Activated T-cell treated with anti-CD3 and anti-CD28 coated beads, Interleukin-2, amount 50 U/mL, for 72 hours (primary cell): ENCODE data around the gene CTTNBP2NL. TPM values are rescaled to one million over a fixed set of nuclear protein-coding genes. Genes with fewer than 3 reads are reported as not detected.
A peak's percentile ranks its signal among the peaks of the same experiment; 100 is the strongest.

Experiments used
- ATAC-seq, 2 donors: fragments of 150-1000 bp; cut with Tn5 transposase; replicated peaks in 1 of 2; 2 replicates each; pipeline ENCODE4 v1.10.0; 2021; ENCODE audit warnings: moderate library complexity in 2 of 2, mild to moderate bottlenecking in 1 of 2
- DNase-seq, 2 donors: peaks; one replicate each; pipeline ENCODE4 v3.0.0; 2021 to 2022; ENCODE audit warnings: mixed read lengths in 1 of 2
- H3K27ac Mint-ChIP-seq: one replicate; pipeline ENCODE4 v1.8.0; 2022; ENCODE audit warnings: mild to moderate bottlenecking, moderate library complexity, mixed read lengths
- H3K27me3 Mint-ChIP-seq: one replicate; pipeline ENCODE4 v1.8.0; 2022; ENCODE audit warnings: low read depth, mixed read lengths
- H3K36me3 Mint-ChIP-seq, 2 donors: one replicate each; pipeline ENCODE4 v1.8.0; 2022; ENCODE audit warnings: mixed read lengths in 2 of 2, mild to moderate bottlenecking in 1 of 2; ENCODE audit not compliant: insufficient read depth in 2 of 2
- H3K4me1 Mint-ChIP-seq: one replicate; pipeline ENCODE4 v1.8.0; 2022; ENCODE audit warnings: low read depth, mixed read lengths
- H3K4me3 Mint-ChIP-seq, 2 donors: one replicate each; pipeline ENCODE4 v1.8.0; 2022; ENCODE audit warnings: mild to moderate bottlenecking in 2 of 2, mixed read lengths in 2 of 2, moderate library complexity in 2 of 2
- H3K9me3 Mint-ChIP-seq, 2 donors: one replicate each; pipeline ENCODE4 v1.8.0; 2022; ENCODE audit warnings: mixed read lengths in 2 of 2
- total RNA-seq, 2 donors: library from RNA; stranded (reverse); gene quantifications; one replicate each; pipeline ENCODE4 v1.2.3, GENCODE V29; 2022

CTTNBP2NL gene
- total RNA-seq, 2 donors from 2014 or later: 3.6 to 4.6 TPM

- Mint-ChIP-seq H3K27ac (no peak overlapping the region), H3K27me3 (peaks cover 61% of the 10 kb centered on the region), H3K4me3 (peak overlapping the region; percentile 64 to 78), H3K36me3 (no peaks in the 10 kb centered on the region), H3K4me1 (no peaks in the 10 kb centered on the region), H3K9me3 (no peaks in the 10 kb centered on the region)
- DNase-seq (peak; percentile 70 to 71), ATAC-seq (peak; percentile 78 to 82)
Measured at GRCh38 chr1:112501810-112502641, 106.0 kb downstream of the CTTNBP2NL start.

GRCh38 chr1:112502826-112503225, 106.8 kb downstream of the CTTNBP2NL start:
- no peak for ATAC-seq
- H3K4me1 Mint-ChIP-seq: no peaks in the 10 kb centered on the region
- H3K36me3 Mint-ChIP-seq: no peaks in the 10 kb centered on the region
- DNase-seq: no peak
- H3K9me3 Mint-ChIP-seq: no peaks in the 10 kb centered on the region
- peak overlapping the region; percentile 44 to 50 for H3K4me3 Mint-ChIP-seq
- H3K27ac Mint-ChIP-seq: no peak overlapping the region
- peaks cover 69% of the 10 kb centered on the region for H3K27me3 Mint-ChIP-seq

- Mint-ChIP-seq H3K27ac (no peak overlapping the region), H3K36me3 (no peaks in the 10 kb centered on the region), H3K4me3 (no peak overlapping the region), H3K4me1 (no peaks in the 10 kb centered on the region), H3K27me3 (peaks cover 57% of the 10 kb centered on the region), H3K9me3 (no peaks in the 10 kb centered on the region)
- ATAC-seq (no peak), DNase-seq (no peak)
Measured at GRCh38 chr1:112504001-112504660, 108.1 kb downstream of the CTTNBP2NL start.

GRCh38 chr1:112504661-112505399, 108.8 kb downstream of the CTTNBP2NL start:
- Mint-ChIP-seq H3K4me1 (no peaks in the 10 kb centered on the region), H3K27me3 (peaks cover 56% of the 10 kb centered on the region), H3K4me3 (no peak overlapping the region), H3K36me3 (no peaks in the 10 kb centered on the region), H3K27ac (no peak overlapping the region), H3K9me3 (no peaks in the 10 kb centered on the region)
- DNase-seq (no peak), ATAC-seq (no peak)

GRCh38 chr1:112505400-112505785, 109.4 kb downstream of the CTTNBP2NL start:
- no peaks in the 10 kb centered on the region for H3K4me1 Mint-ChIP-seq
- ATAC-seq (no peak), DNase-seq (no peak)
- no peaks in the 10 kb centered on the region for H3K9me3 Mint-ChIP-seq
- no peaks in the 10 kb centered on the region for H3K36me3 Mint-ChIP-seq
- H3K27me3 Mint-ChIP-seq: peaks cover 59% of the 10 kb centered on the region
- no peak overlapping the region for H3K27ac Mint-ChIP-seq
- H3K4me3 Mint-ChIP-seq: no peak overlapping the region

GRCh38 chr1:112505878-112506277, 109.9 kb downstream of the CTTNBP2NL start:
- ATAC-seq: no peak
- Mint-ChIP-seq H3K27ac (no peak overlapping the region), H3K9me3 (no peaks in the 10 kb centered on the region), H3K4me3 (no peak overlapping the region), H3K4me1 (no peaks in the 10 kb centered on the region), H3K36me3 (no peaks in the 10 kb centered on the region), H3K27me3 (peaks cover 61% of the 10 kb centered on the region)
- DNase-seq: no peak

- Mint-ChIP-seq H3K36me3 (no peaks in the 10 kb centered on the region), H3K4me1 (no peaks in the 10 kb centered on the region), H3K4me3 (no peak overlapping the region), H3K27ac (no peak overlapping the region), H3K9me3 (no peaks in the 10 kb centered on the region), H3K27me3 (peaks cover 57% of the 10 kb centered on the region)
- DNase-seq (no peak), ATAC-seq (no peak)
Measured at GRCh38 chr1:112506306-112506705, 110.3 kb downstream of the CTTNBP2NL start.

- DNase-seq (no peak), ATAC-seq (no peak)
- H3K4me3 Mint-ChIP-seq: no peak overlapping the region
- no peaks in the 10 kb centered on the region for H3K9me3 Mint-ChIP-seq
- peaks cover 54% of the 10 kb centered on the region for H3K27me3 Mint-ChIP-seq
- no peaks in the 10 kb centered on the region for H3K36me3 Mint-ChIP-seq
- no peaks in the 10 kb centered on the region for H3K4me1 Mint-ChIP-seq
- H3K27ac Mint-ChIP-seq: no peak overlapping the region
Measured at GRCh38 chr1:112506731-112507130, 110.7 kb downstream of the CTTNBP2NL start.

GRCh38 chr1:112507336-112507735, 111.3 kb downstream of the CTTNBP2NL start:
- no peak for DNase-seq
- no peak for ATAC-seq
- H3K4me3 Mint-ChIP-seq: peak overlapping the region; percentile 75 to 80
- H3K27ac Mint-ChIP-seq: no peak overlapping the region
- no peaks in the 10 kb centered on the region for H3K4me1 Mint-ChIP-seq
- H3K36me3 Mint-ChIP-seq: no peaks in the 10 kb centered on the region
- H3K9me3 Mint-ChIP-seq: no peaks in the 10 kb centered on the region
- peaks cover 52% of the 10 kb centered on the region for H3K27me3 Mint-ChIP-seq

- H3K4me3 Mint-ChIP-seq: peak overlapping the region; percentile 75 to 80
- DNase-seq (peak in 1 of 2 donors; percentile 27), ATAC-seq (peak; percentile 12 to 25)
- no peaks in the 10 kb centered on the region for H3K36me3 Mint-ChIP-seq
- H3K9me3 Mint-ChIP-seq: no peaks in the 10 kb centered on the region
- H3K27me3 Mint-ChIP-seq: peaks cover 46% of the 10 kb centered on the region
- no peaks in the 10 kb centered on the region for H3K4me1 Mint-ChIP-seq
- H3K27ac Mint-ChIP-seq: no peak overlapping the region
Measured at GRCh38 chr1:112507921-112508277, 111.9 kb downstream of the CTTNBP2NL start.

- Mint-ChIP-seq H3K27ac (no peak within 1 kb of the TSS), H3K4me3 (peak within 1 kb of the TSS; percentile 75 to 80), H3K27me3 (peaks cover 41% of the 10 kb centered on the region), H3K4me1 (no peaks in the 10 kb centered on the region), H3K36me3 (no peaks in the 10 kb centered on the region), H3K9me3 (no peaks in the 10 kb centered on the region)
- DNase-seq (peak; percentile 65 to 69), ATAC-seq (peak; percentile 84 to 85)
Measured at GRCh38 chr1:112508278-112509004, 112.4 kb downstream of the CTTNBP2NL start, which contains the start of gene WNT2B. Gene WNT2B (plus strand): TSS chr1:112508965. CDS start chr1:112509263, 298 bp downstream.

GRCh38 chr1:112509005-112509659, 113.1 kb downstream of the CTTNBP2NL start:
- no peaks in the 10 kb centered on the region for H3K9me3 Mint-ChIP-seq
- ATAC-seq: peak; percentile 56 to 59
- H3K27ac Mint-ChIP-seq: no peak overlapping the region
- H3K4me3 Mint-ChIP-seq: peak overlapping the region; percentile 35 to 70
- peaks cover 34% of the 10 kb centered on the region for H3K27me3 Mint-ChIP-seq
- H3K36me3 Mint-ChIP-seq: no peaks in the 10 kb centered on the region
- H3K4me1 Mint-ChIP-seq: no peaks in the 10 kb centered on the region
- DNase-seq: peak; percentile 31 to 44
